ENCODE data around the gene NAA80. TPM values are rescaled to one million over a fixed set of nuclear protein-coding genes. Genes with fewer than 3 reads are reported as not detected.

Gene NAA80
- total RNA-seq, 1 donor from 2014 or later, result 12.5 TPM

DNA sequence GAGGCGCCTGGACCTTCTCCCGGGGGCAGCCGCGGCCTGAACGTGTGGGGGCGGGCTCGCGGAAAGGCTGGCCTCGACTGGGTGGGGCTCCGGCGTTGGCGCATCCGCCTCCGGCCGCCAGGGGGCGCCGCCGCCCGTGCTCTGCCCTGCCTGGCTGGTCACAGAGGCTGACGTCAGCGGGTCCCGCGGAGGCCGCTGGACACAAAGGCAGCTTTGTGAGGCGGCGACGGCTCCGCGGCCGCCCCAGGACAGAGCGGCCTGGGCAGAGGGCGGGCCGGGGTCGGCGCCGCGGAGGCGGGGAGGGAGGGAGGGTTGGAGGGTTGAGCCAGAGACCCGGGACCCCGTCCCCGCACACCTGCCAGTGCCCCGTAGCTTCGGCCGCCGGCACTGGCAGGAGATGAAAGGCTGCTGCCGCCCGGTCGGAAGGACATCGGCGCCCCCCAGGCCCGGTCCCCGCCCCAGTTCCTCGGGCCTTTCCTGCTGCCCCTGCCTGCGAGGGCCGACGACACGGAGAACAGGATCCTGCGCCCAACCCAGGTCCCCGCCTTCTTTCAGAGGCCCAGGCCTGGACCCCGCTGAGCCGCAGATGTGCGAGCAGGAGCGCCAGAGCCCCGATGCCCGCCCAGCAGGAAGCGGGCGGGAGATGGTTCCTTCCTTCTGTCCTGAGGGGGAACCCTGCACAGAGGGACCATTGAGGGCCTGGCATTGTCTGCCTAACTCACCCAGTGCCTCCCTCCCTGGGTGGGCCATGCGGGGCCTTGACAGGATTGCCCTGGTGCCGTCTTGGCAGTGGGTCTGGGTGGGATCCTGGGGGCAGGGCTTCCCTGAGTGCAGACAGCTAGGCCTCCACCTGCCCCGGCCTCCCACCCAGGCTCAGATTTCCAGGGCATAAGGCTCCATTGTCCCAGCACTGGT, 38.9 kb downstream of the NAA80 start:
- ATAC-seq (peak; percentile 85), DNase-seq (peak; percentile 97)
- TF ChIP-seq, protein P1, sequence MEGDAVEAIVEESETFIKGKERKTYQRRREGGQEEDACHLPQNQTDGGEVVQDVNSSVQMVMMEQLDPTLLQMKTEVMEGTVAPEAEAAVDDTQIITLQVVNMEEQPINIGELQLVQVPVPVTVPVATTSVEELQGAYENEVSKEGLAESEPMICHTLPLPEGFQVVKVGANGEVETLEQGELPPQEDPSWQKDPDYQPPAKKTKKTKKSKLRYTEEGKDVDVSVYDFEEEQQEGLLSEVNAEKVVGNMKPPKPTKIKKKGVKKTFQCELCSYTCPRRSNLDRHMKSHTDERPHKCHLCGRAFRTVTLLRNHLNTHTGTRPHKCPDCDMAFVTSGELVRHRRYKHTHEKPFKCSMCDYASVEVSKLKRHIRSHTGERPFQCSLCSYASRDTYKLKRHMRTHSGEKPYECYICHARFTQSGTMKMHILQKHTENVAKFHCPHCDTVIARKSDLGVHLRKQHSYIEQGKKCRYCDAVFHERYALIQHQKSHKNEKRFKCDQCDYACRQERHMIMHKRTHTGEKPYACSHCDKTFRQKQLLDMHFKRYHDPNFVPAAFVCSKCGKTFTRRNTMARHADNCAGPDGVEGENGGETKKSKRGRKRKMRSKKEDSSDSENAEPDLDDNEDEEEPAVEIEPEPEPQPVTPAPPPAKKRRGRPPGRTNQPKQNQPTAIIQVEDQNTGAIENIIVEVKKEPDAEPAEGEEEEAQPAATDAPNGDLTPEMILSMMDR (IDR thresholded peaks at IDR 0.05), result peak; percentile 95
- H3K4me1 ChIP-seq, result peaks cover 44% of the 10 kb centered on the region
- peak overlapping the region; percentile 66 for H3K4me3 ChIP-seq
- intact Hi-C loops (cut with DNase I), result no loop called here
- H3K36me3 ChIP-seq, result peaks cover 40% of the 10 kb centered on the region
- H3K9me3 ChIP-seq, result no peaks in the 10 kb centered on the region
- no peaks in the 10 kb centered on the region for H3K27me3 ChIP-seq
- peak overlapping the region; percentile 96 for H3K27ac ChIP-seq

DNA sequence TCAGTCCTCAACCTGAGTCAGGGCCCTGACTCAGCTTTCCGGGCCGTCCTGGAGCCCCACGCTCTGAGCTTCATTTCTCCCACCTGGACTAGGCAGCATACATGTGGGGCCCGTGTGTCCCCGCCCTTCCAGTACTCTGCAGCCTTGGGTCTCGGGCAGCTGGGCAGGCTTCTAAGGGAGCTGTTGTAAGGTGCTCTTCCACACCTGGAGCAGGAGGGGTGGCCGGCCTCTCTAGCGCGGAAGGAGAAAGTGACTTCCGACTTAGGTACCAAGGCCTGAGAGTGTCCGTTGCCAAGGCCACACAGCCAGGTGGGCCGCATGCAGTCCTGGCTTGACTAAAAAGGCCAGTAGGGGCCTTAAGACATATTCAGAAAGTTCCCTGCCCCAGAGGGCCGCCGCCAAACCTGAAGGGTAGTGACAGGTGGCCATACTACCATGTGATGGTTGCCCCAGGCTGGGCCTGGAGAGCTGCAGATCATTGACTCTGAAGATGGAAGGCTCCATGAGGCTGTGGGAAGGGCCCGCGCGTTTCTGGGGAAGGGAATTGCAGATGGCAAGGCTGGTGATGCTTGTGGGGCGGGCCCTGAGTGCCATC, 39.7 kb downstream of the NAA80 start:
- Histone ChIP-seq H3K4me3 (peak overlapping the region; percentile 66), H3K9me3 (no peaks in the 10 kb centered on the region), H3K4me1 (peaks cover 40% of the 10 kb centered on the region), H3K36me3 (peaks cover 46% of the 10 kb centered on the region), H3K27ac (peak overlapping the region; percentile 96), H3K27me3 (no peaks in the 10 kb centered on the region)
- DNase-seq, result no peak
- TF ChIP-seq, protein P1 (IDR thresholded peaks at IDR 0.05), result no peak
- no peak for ATAC-seq
- intact Hi-C loops (cut with DNase I), result no loop called here

DNA sequence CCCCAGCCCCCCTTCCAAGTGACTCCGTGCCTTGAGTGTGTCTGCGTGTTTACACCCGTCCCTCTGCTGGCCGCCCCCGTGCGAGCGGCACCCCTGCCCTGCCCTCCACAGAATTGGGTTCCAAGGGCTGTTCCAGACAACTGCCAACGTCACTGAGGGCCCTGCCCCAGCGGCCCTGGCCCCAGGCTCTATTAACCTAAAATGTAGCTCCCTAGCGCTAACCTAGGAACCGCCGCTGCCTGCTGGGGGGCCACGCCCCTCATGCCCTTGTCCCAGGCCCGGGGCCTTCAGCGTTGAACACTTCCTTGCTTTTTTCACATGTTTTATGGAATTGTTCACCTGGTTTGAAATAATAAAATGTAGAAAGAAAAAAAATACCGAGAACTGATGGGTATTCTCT, 40.2 kb downstream of the NAA80 start:
- TF ChIP-seq, protein P1 (IDR thresholded peaks at IDR 0.05), result no peak
- H3K36me3 ChIP-seq, result peaks cover 51% of the 10 kb centered on the region
- no peaks in the 10 kb centered on the region for H3K27me3 ChIP-seq
- H3K27ac ChIP-seq, result peak overlapping the region; percentile 96
- H3K4me3 ChIP-seq, result no peak overlapping the region
- ATAC-seq (no peak), DNase-seq (no peak)
- intact Hi-C loops (cut with DNase I), result no loop called here
- no peaks in the 10 kb centered on the region for H3K9me3 ChIP-seq
- peaks cover 40% of the 10 kb centered on the region for H3K4me1 ChIP-seq

DNA sequence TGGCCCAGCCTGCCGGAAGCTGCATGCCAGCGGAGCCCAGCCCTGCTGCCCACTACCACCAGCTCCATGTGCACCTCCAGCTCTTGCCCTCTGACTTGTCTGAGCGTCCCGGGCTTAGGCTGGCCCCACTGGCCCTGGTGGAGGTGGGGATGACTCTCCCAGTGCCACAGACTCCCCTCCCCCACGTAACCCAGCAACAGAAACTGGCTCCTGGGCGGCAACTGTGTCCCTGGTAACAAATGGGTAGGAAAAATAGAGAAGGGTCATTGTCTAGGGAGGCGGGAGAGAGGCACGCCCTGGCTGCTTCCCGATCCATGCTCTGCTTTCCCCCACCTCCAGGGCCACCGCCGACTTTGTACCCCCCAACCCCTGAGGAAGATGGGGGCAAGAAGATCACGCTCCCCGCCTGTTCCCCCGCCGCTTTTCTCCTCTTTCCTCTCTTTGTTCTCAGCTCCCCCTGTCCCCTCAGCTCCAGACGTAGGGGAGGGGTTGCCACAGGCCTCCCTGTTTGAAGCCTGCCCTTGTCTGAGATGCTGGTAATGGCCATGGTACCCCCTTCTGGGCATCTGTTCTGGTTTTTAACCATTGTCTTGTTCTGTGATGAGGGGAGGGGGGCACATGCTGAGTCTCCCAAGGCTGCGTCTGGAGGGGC, 41.0 kb downstream of the NAA80 start:
- TF ChIP-seq, protein P1 (IDR thresholded peaks at IDR 0.05), result no peak

GRCh38 chr3:50256978-50257890, 42.0 kb downstream of the NAA80 start:
- Histone ChIP-seq H3K27me3 (no peaks in the 10 kb centered on the region), H3K36me3 (peaks cover 69% of the 10 kb centered on the region), H3K4me1 (peaks cover 39% of the 10 kb centered on the region), H3K4me3 (no peak overlapping the region), H3K27ac (peak overlapping the region; percentile 66), H3K9me3 (no peaks in the 10 kb centered on the region)
- intact Hi-C loops (cut with DNase I), result no loop called here
- TF ChIP-seq, protein P1 (IDR thresholded peaks at IDR 0.05), result peak; percentile 54
- DNase-seq, result no peak
- ATAC-seq, result no peak

More for the DNA sequence above, 41.0 kb downstream of the NAA80 start:
- no peak for DNase-seq
- no peaks in the 10 kb centered on the region for H3K9me3 ChIP-seq
- H3K27ac ChIP-seq, result peak overlapping the region; percentile 96
- H3K36me3 ChIP-seq, result peaks cover 60% of the 10 kb centered on the region
- H3K27me3 ChIP-seq, result no peaks in the 10 kb centered on the region
- no peak for ATAC-seq
- no peak overlapping the region for H3K4me3 ChIP-seq
- intact Hi-C loops (cut with DNase I), result no loop called here
- H3K4me1 ChIP-seq, result peaks cover 34% of the 10 kb centered on the region

All from upper lobe of right lung (tissue), 1 donor.